Karpas-422 (cell line): Measurements from ENCODE around the gene SLC12A5. TPM values are rescaled to one million over a fixed set of nuclear protein-coding genes. Genes with fewer than 3 reads are reported as not detected.

ENCODE experiments used
- DNase-seq: peaks from one replicate; pipeline ENCODE4 v3.0.0-alpha.2; 2015
- H2AFZ ChIP-seq: fragments of 200-600 bp; sonication (generic); 2 replicates; pipeline ENCODE4 v1.6.1; 2014; ENCODE audit warnings: antibody characterized with exemption, low read length, mixed read lengths
- H3K27ac ChIP-seq: fragments of 200-600 bp; sonication (generic); 2 replicates; pipeline ENCODE4 v1.5.1; 2014; ENCODE audit warnings: mild to moderate bottlenecking, low read length, moderate library complexity
- H3K27me3 ChIP-seq: fragments of 200-600 bp; sonication (generic); 2 replicates; pipeline ENCODE4 v1.6.1; 2014; ENCODE audit warnings: low read length, mixed read lengths
- H3K36me3 ChIP-seq: fragments of 200-600 bp; sonication (generic); 2 replicates; pipeline ENCODE4 v1.6.1; 2014; ENCODE audit warnings: low read length, mixed read lengths; ENCODE audit not compliant: insufficient read depth
- H3K4me1 ChIP-seq: fragments of 200-600 bp; sonication (generic); 2 replicates; pipeline ENCODE4 v1.6.1; 2014; ENCODE audit warnings: mild to moderate bottlenecking, low read length, mixed read lengths
- H3K4me2 ChIP-seq: fragments of 200-600 bp; sonication (generic); 2 replicates; pipeline ENCODE4 v1.6.1; 2014; ENCODE audit warnings: low read length, low read depth, mild to moderate bottlenecking; ENCODE audit not compliant: poor library complexity, severe bottlenecking
- H3K4me3 ChIP-seq: fragments of 200-600 bp; sonication (generic); 2 replicates; pipeline ENCODE4 v1.5.1; 2014; ENCODE audit warnings: mild to moderate bottlenecking, antibody characterized with exemption, low read length, mixed read lengths
- H3K79me2 ChIP-seq: fragments of 200-600 bp; sonication (generic); 2 replicates; pipeline ENCODE4 v1.6.1; 2014; ENCODE audit warnings: mild to moderate bottlenecking, low read length, mixed read lengths
- H3K9ac ChIP-seq: fragments of 200-600 bp; sonication (generic); 2 replicates; pipeline ENCODE4 v1.6.0; 2014; ENCODE audit warnings: low read length
- H3K9me2 ChIP-seq: fragments of 200-600 bp; sonication (generic), shearing (Covaris generic); replicated peaks from 2 replicates; pipeline ENCODE4 v1.6.0; 2014; ENCODE audit warnings: mild to moderate bottlenecking, low read length, moderate library complexity; ENCODE audit not compliant: insufficient read depth
- H3K9me3 ChIP-seq: fragments of 300-700, 200-600 bp; sonication (generic); 2 replicates; pipeline ENCODE4 v1.6.1; 2014; ENCODE audit warnings: low read length, mixed read lengths
- H4K20me1 ChIP-seq: fragments of 200-600 bp; sonication (generic); 2 replicates; pipeline ENCODE4 v1.6.1; 2014; ENCODE audit warnings: mild to moderate bottlenecking, antibody characterized with exemption, low read length, low read depth; ENCODE audit not compliant: insufficient read depth
- total RNA-seq: library from RNA; depleted of rRNA; stranded (reverse); fragments of >200 nt; shearing (Covaris generic); gene quantifications from 2 replicates; pipeline ENCODE4 v1.2.3, GENCODE V29; 2014; ENCODE audit warnings: low replicate concordance

The SLC12A5 gene
- total RNA-seq, 1 experiment from 2014 or later: not detected

DNA sequence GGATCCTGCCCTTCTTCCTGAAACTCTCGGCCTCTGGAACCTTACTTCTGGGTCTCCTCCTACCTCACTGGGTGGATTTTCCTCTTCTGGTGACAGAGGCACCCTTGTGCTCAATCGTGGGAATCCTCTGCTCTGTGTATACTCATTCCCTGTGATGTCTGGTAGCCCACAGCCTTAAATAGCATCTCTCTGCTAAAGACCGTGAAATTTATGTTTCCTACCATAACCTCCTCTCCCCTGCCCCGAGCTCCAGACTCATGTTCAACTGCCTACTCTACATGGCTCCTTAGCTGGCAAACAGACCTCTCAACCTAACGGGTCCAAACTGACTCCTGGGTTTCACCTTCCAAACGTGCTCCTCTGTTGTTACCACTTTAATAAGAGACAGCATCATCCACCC, 10.4 kb upstream of the SLC12A5 start:
- H4K20me1 ChIP-seq: no peaks in the 10 kb centered on the region
- no peak overlapping the region for H3K9ac ChIP-seq
- peaks cover 13% of the 10 kb centered on the region for H3K4me1 ChIP-seq
- H3K36me3 ChIP-seq: no peaks in the 10 kb centered on the region
- H3K4me2 ChIP-seq: no peak overlapping the region
- no peaks in the 10 kb centered on the region for H3K79me2 ChIP-seq
- no peak overlapping the region for H3K27ac ChIP-seq
- H3K9me3 ChIP-seq: no peaks in the 10 kb centered on the region
- no peak overlapping the region for H3K4me3 ChIP-seq
- H3K9me2 ChIP-seq: no peaks in the 10 kb centered on the region
- H2AFZ ChIP-seq: no peak overlapping the region
- no peak for DNase-seq
- no peaks in the 10 kb centered on the region for H3K27me3 ChIP-seq

DNA sequence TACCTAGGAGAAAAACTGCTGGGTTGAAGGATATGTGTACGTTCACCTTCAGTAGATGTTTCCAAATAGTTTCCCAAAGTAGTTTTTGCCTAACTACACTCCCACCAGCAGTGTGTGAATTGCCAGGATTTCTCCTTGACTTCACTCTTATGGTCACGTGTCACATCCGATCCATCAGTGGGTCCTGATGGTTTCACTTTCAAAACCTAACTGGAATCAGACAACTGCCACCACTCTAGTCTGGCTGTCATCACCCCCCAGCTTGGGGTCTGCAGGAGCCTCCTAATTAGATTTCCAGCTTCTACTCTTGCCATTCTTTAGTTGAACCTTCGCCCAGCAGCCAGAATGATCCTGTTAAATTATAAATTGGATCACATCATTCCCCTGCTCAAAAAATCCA, 8.5 kb upstream of the SLC12A5 start:
- peaks cover 7% of the 10 kb centered on the region for H3K4me1 ChIP-seq
- no peaks in the 10 kb centered on the region for H3K9me3 ChIP-seq
- no peak overlapping the region for H3K4me3 ChIP-seq
- no peaks in the 10 kb centered on the region for H3K27me3 ChIP-seq
- H3K79me2 ChIP-seq: no peaks in the 10 kb centered on the region
- H3K27ac ChIP-seq: no peak overlapping the region
- no peaks in the 10 kb centered on the region for H4K20me1 ChIP-seq
- H3K9ac ChIP-seq: no peak overlapping the region
- H3K36me3 ChIP-seq: no peaks in the 10 kb centered on the region
- no peaks in the 10 kb centered on the region for H3K9me2 ChIP-seq
- no peak for DNase-seq
- no peak overlapping the region for H2AFZ ChIP-seq
- no peak overlapping the region for H3K4me2 ChIP-seq

- DNase-seq: peak; percentile 83
- Histone ChIP-seq H3K9me2 (no peaks in the 10 kb centered on the region), H2AFZ (no peak overlapping the region), H3K27ac (no peak overlapping the region), H3K4me1 (peaks cover 7% of the 10 kb centered on the region), H3K9ac (peak overlapping the region; percentile 58), H3K4me3 (peak overlapping the region; percentile 60; the same call in 1 of the 2 replicates), H3K27me3 (no peaks in the 10 kb centered on the region), H3K4me2 (peak overlapping the region; percentile 61), H3K79me2 (no peaks in the 10 kb centered on the region), H3K9me3 (no peaks in the 10 kb centered on the region), H4K20me1 (no peaks in the 10 kb centered on the region), H3K36me3 (no peaks in the 10 kb centered on the region)
These were observed 7.4 kb upstream of the SLC12A5 start for GRCh38 chr20:46021361-46022359.

GRCh38 chr20:46022411-46023147, 6.4 kb upstream of the SLC12A5 start:
- H2AFZ ChIP-seq: no peak overlapping the region; the same call in 1 of the 2 replicates
- no peaks in the 10 kb centered on the region for H3K27me3 ChIP-seq
- H3K9me2 ChIP-seq: no peaks in the 10 kb centered on the region
- H3K36me3 ChIP-seq: no peaks in the 10 kb centered on the region
- DNase-seq: peak; percentile 88
- peak overlapping the region; percentile 61 for H3K4me2 ChIP-seq
- peaks cover 7% of the 10 kb centered on the region for H3K4me1 ChIP-seq
- H4K20me1 ChIP-seq: no peaks in the 10 kb centered on the region
- no peaks in the 10 kb centered on the region for H3K9me3 ChIP-seq
- peak overlapping the region; percentile 58 for H3K9ac ChIP-seq
- peak overlapping the region; percentile 60; the same call in 1 of the 2 replicates for H3K4me3 ChIP-seq
- no peaks in the 10 kb centered on the region for H3K79me2 ChIP-seq
- no peak overlapping the region for H3K27ac ChIP-seq

- Histone ChIP-seq H3K27me3 (no peaks in the 10 kb centered on the region), H3K4me3 (no peak overlapping the region)
These were observed 5.9 kb upstream of the SLC12A5 start for GRCh38 chr20:46023148-46023484.

DNA sequence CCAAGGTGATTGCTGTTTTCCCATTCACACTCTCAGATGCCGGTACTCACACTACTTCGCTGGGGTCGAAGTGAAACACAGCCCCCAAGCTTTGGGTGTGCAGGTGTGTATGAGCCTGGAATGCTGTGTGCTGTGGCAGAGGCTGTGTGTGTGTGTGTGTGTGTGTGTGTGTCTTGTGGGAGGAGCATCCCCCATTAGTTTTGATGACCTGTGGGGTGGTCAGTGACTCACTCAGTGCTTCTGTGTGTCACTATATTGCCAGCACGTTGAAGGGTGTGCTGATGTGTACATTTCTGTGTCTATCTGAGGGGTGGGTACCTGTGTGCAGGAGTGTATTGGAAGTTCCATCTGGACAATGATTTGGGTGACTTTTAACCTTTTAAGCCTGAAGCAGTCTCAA, 5.0 kb upstream of the SLC12A5 start:
- no peaks in the 10 kb centered on the region for H3K27me3 ChIP-seq
- no peak overlapping the region for H3K4me2 ChIP-seq
- no peak for DNase-seq
- no peaks in the 10 kb centered on the region for H3K79me2 ChIP-seq
- no peak overlapping the region for H3K9ac ChIP-seq
- no peak overlapping the region for H3K4me3 ChIP-seq
- no peaks in the 10 kb centered on the region for H4K20me1 ChIP-seq
- H3K9me3 ChIP-seq: no peaks in the 10 kb centered on the region
- no peaks in the 10 kb centered on the region for H3K36me3 ChIP-seq
- no peak overlapping the region for H2AFZ ChIP-seq
- no peak overlapping the region for H3K27ac ChIP-seq
- peaks cover 7% of the 10 kb centered on the region for H3K4me1 ChIP-seq
- H3K9me2 ChIP-seq: no peaks in the 10 kb centered on the region

More at GRCh38 chr20:46023148-46023484, 5.9 kb upstream of the SLC12A5 start:
- Histone ChIP-seq H3K9me2 (no peaks in the 10 kb centered on the region), H3K9me3 (no peaks in the 10 kb centered on the region), H3K36me3 (no peaks in the 10 kb centered on the region), H3K79me2 (no peaks in the 10 kb centered on the region), H3K4me1 (peaks cover 7% of the 10 kb centered on the region), H3K4me2 (no peak overlapping the region), H3K27ac (no peak overlapping the region), H2AFZ (no peak overlapping the region), H4K20me1 (no peaks in the 10 kb centered on the region), H3K9ac (no peak overlapping the region)
- DNase-seq: no peak

GRCh38 chr20:46025376-46025783, 3.6 kb upstream of the SLC12A5 start:
- H3K4me2 ChIP-seq: no peak overlapping the region
- no peaks in the 10 kb centered on the region for H3K79me2 ChIP-seq
- no peak overlapping the region for H2AFZ ChIP-seq
- DNase-seq: no peak
- H3K9ac ChIP-seq: no peak overlapping the region
- no peaks in the 10 kb centered on the region for H3K27me3 ChIP-seq
- no peaks in the 10 kb centered on the region for H3K9me2 ChIP-seq
- no peak overlapping the region for H3K4me3 ChIP-seq
- H3K27ac ChIP-seq: no peak overlapping the region
- H3K4me1 ChIP-seq: peaks cover 7% of the 10 kb centered on the region
- no peaks in the 10 kb centered on the region for H3K9me3 ChIP-seq
- no peaks in the 10 kb centered on the region for H4K20me1 ChIP-seq
- H3K36me3 ChIP-seq: no peaks in the 10 kb centered on the region

DNA sequence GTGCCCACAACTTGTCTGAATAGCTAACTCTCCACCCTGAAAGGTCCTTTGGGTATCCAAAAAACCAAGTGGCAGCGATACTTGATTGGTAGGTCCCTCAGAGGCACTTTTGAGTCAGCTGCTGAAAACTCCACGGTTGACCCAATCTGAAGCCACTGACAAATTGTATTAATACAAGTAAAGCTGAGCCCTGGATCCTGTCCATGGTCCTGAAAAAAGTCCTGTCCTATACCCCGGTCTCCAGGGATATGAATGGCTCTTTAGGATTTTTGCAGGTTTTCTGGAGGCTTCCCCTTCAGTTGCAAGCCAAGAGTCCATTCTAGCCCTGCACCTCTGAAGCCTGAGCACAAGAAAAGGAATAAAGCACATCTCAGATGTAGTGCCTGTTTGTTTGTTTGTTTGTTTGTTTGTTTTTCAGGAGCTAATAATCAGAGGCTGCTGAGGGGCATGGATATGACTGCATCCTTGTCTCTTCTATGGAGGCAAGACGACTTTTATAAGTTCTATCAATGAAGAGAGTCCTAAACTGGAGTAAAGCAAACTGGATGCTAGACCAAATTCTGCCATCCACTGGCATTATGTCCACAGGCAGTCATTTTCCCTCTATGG, 1.7 kb upstream of the SLC12A5 start:
- no peak overlapping the region for H2AFZ ChIP-seq
- H4K20me1 ChIP-seq: no peaks in the 10 kb centered on the region
- no peaks in the 10 kb centered on the region for H3K9me3 ChIP-seq
- H3K27ac ChIP-seq: no peak overlapping the region
- no peaks in the 10 kb centered on the region for H3K27me3 ChIP-seq
- no peak overlapping the region for H3K4me2 ChIP-seq
- no peaks in the 10 kb centered on the region for H3K9me2 ChIP-seq
- no peaks in the 10 kb centered on the region for H3K79me2 ChIP-seq
- H3K9ac ChIP-seq: no peak overlapping the region
- peaks cover 4% of the 10 kb centered on the region for H3K4me1 ChIP-seq
- no peak overlapping the region for H3K4me3 ChIP-seq
- DNase-seq: peak; percentile 78
- no peaks in the 10 kb centered on the region for H3K36me3 ChIP-seq
